GM21786 (cell line): ENCODE results near the gene CFAP46.
"Not testable (repeated sequence)": the region's sequence is repeated elsewhere in the genome, so short reads cannot be mapped to it uniquely, and the experiment has no call there.

ENCODE experiments used
- ATAC-seq: cut with Tn5 transposase; IDR thresholded peaks from one replicate; pipeline ENCODE4 v1.9.1; 2021; ENCODE audit not compliant: unreplicated experiment

The CFAP46 gene

GRCh38 chr10:132979491-132980425 is 37.4 kb upstream of the CFAP46 start:
- ATAC-seq: no peak

- no peak for ATAC-seq
These were observed 36.2 kb upstream of the CFAP46 start for GRCh38 chr10:132978542-132978941.

GRCh38 chr10:132977807-132978206 is 35.4 kb upstream of the CFAP46 start:
- ATAC-seq: no peak

- no peak for ATAC-seq
These were observed 34.7 kb upstream of the CFAP46 start for GRCh38 chr10:132977076-132977475.

GRCh38 chr10:132975831-132976682 is 33.7 kb upstream of the CFAP46 start:
- no peak for ATAC-seq

GRCh38 chr10:132974886-132975830 is 32.8 kb upstream of the CFAP46 start:
- no peak for ATAC-seq

GRCh38 chr10:132974249-132974796 is 32.0 kb upstream of the CFAP46 start:
- ATAC-seq: no peak

GRCh38 chr10:132973903-132974241 is 31.5 kb upstream of the CFAP46 start:
- no peak for ATAC-seq

GRCh38 chr10:132972986-132973902 is 30.9 kb upstream of the CFAP46 start:
- ATAC-seq: no peak

- no peak for ATAC-seq
These were observed 30.0 kb upstream of the CFAP46 start for GRCh38 chr10:132972149-132972985.

- no peak for ATAC-seq
These were observed 29.2 kb upstream of the CFAP46 start for GRCh38 chr10:132971448-132972148.

GRCh38 chr10:132970641-132971438 is 28.5 kb upstream of the CFAP46 start:
- ATAC-seq: no peak

GRCh38 chr10:132967540-132967939 is 25.2 kb upstream of the CFAP46 start:
- no peak for ATAC-seq

GRCh38 chr10:132965411-132966057 is 23.2 kb upstream of the CFAP46 start:
- ATAC-seq: no peak

- ATAC-seq: not testable (repeated sequence)
These were observed 22.5 kb upstream of the CFAP46 start for GRCh38 chr10:132964707-132965410.

- ATAC-seq: no peak
These were observed 21.9 kb upstream of the CFAP46 start for GRCh38 chr10:132964231-132964630.
